Urothelium cell line (cell line): ENCODE measurements around the gene SPARC.

Experiments
- DNase-seq: peaks from one replicate; pipeline ENCODE4 v3.0.0; 2011; ENCODE audit warnings: low spot score, mixed read lengths
- FAIRE-seq: peaks from 2 replicates; lab custom pipeline; 2011; peaks lifted over from hg19 to GRCh38; lab: Jason Lieb, UNC

The SPARC gene

GRCh38 chr5:151628112-151628823 lies 58.4 kb downstream of the SPARC start:
- no peak for FAIRE-seq
- DNase-seq, result no peak

- DNase-seq (no peak), FAIRE-seq (no peak)
Measured at GRCh38 chr5:151627650-151628049, 59.1 kb downstream of the SPARC start.

GRCh38 chr5:151625285-151625684 lies 61.4 kb downstream of the SPARC start:
- FAIRE-seq, result no peak
- DNase-seq, result no peak

GRCh38 chr5:151624476-151624875 lies 62.2 kb downstream of the SPARC start:
- FAIRE-seq (no peak), DNase-seq (no peak)

- DNase-seq, result no peak
- FAIRE-seq, result peak; percentile 77
Measured at GRCh38 chr5:151622367-151623088, 64.2 kb downstream of the SPARC start.

GRCh38 chr5:151620461-151620840 lies 66.3 kb downstream of the SPARC start:
- no peak for DNase-seq
- FAIRE-seq, result no peak

GRCh38 chr5:151619812-151620460 lies 66.8 kb downstream of the SPARC start:
- FAIRE-seq (no peak), DNase-seq (no peak)

- DNase-seq (no peak), FAIRE-seq (no peak)
Measured at GRCh38 chr5:151618907-151619306, 67.8 kb downstream of the SPARC start.

- no peak for FAIRE-seq
- DNase-seq, result no peak
Measured at GRCh38 chr5:151617841-151618710, 68.6 kb downstream of the SPARC start.

- FAIRE-seq (no peak), DNase-seq (no peak)
Measured at GRCh38 chr5:151617383-151617840, 69.3 kb downstream of the SPARC start.

- peak; percentile 77 for DNase-seq
- peak; percentile 37 for FAIRE-seq
Measured at GRCh38 chr5:151615431-151615830, 71.3 kb downstream of the SPARC start.

- no peak for DNase-seq
Measured at GRCh38 chr5:151614565-151614964, 72.2 kb downstream of the SPARC start.

GRCh38 chr5:151612689-151613427 lies 73.9 kb downstream of the SPARC start:
- FAIRE-seq (peak; percentile 100), DNase-seq (peak; percentile 85)

More at GRCh38 chr5:151614565-151614964, 72.2 kb downstream of the SPARC start:
- FAIRE-seq, result no peak

- FAIRE-seq (no peak), DNase-seq (no peak)
Measured at GRCh38 chr5:151611127-151611775, 75.5 kb downstream of the SPARC start.
